H1 (cell line): ENCODE results near the gene POLR2A. TPM values are rescaled to one million over a fixed set of nuclear protein-coding genes. Genes with fewer than 3 reads are reported as not detected.

Experiments used
- CTCF ChIA-PET: fragments of 300-600 bp; sonication (Branson Sonifier 250); formaldehyde crosslinking; loops from one replicate; lab custom pipeline; 2021; ENCODE audit not compliant: partially characterized antibody; lab: Charles Lee
- POLR2A ChIA-PET: fragments of 300-600 bp; sonication (Branson Sonifier 250); formaldehyde crosslinking; loops from one replicate; lab custom pipeline; 2021; ENCODE audit warnings: inconsistent platforms; ENCODE audit not compliant: partially characterized antibody; lab: Charles Lee
- DNase-seq, 2 experiments: peaks; one replicate each; pipeline versions ENCODE4 v3.0.0 to v3.0.0-alpha.2; 2010 to 2022; ENCODE audit warnings: low spot score in 2 of 2, low read depth in 1 of 2, mixed read lengths in 1 of 2
- FAIRE-seq: peaks from 2 replicates; lab custom pipeline; 2011; peaks lifted over from hg19 to GRCh38; lab: Jason Lieb, UNC
- H2AFZ ChIP-seq: 2 replicates; pipeline ENCODE4 v1.8.1; 2012; ENCODE audit warnings: low read length, inconsistent platforms
- H2AK5ac ChIP-seq: 2 replicates; pipeline ENCODE4 v1.6.1; 2013; ENCODE audit warnings: low read depth, low read length
- H2BK120ac ChIP-seq: replicated peaks from 2 replicates; pipeline ENCODE3; 2013; ENCODE audit warnings: low read depth, low read length, inconsistent platforms
- H2BK12ac ChIP-seq: 2 replicates; pipeline ENCODE4 v1.6.1; 2013; ENCODE audit warnings: low read depth, low read length
- H2BK15ac ChIP-seq: 2 replicates; pipeline ENCODE4 v1.6.1; 2013; ENCODE audit warnings: low read length
- H2BK20ac ChIP-seq: 2 replicates; pipeline ENCODE4 v1.6.1; 2013; ENCODE audit warnings: low read length
- H2BK5ac ChIP-seq: 2 replicates; pipeline ENCODE4 v1.6.1; 2013; ENCODE audit warnings: low read depth, low read length
- H3K14ac ChIP-seq: 2 replicates; pipeline ENCODE4 v1.6.1; 2013; ENCODE audit warnings: inconsistent platforms; ENCODE audit not compliant: insufficient read length
- H3K18ac ChIP-seq: 2 replicates; pipeline ENCODE4 v1.6.1; 2013; ENCODE audit warnings: low read length; ENCODE audit errors: extremely low read depth
- H3K23ac ChIP-seq: 2 replicates; pipeline ENCODE4 v1.6.1; 2013; ENCODE audit warnings: inconsistent platforms; ENCODE audit not compliant: insufficient read length
- H3K23me2 ChIP-seq: 2 replicates; pipeline ENCODE4 v1.6.1; 2013; ENCODE audit warnings: low read depth, low read length
- H3K27ac ChIP-seq: 2 replicates; pipeline ENCODE4 v1.6.1; 2011; ENCODE audit warnings: low read depth, low read length, inconsistent platforms
- H3K27me3 ChIP-seq, 4 experiments: replicated peaks in 1 of 4; 1 replicate in 1 of 4; 2 replicates in 3 of 4; pipeline versions ENCODE4 v1.6.1 to v1.8.1; 2011 to 2013; ENCODE audit warnings: low read length in 3 of 4, mild to moderate bottlenecking in 3 of 4, inconsistent platforms in 2 of 4, mixed read lengths in 2 of 4, moderate library complexity in 1 of 4; ENCODE audit not compliant: control insufficient read depth in 3 of 4, insufficient read depth in 3 of 4; ENCODE audit errors: extremely low read depth in 1 of 4
- H3K36me3 ChIP-seq, 4 experiments: 2 replicates each; pipeline versions ENCODE4 v1.6.1 to v1.8.1; 2011 to 2013; ENCODE audit warnings: mild to moderate bottlenecking in 4 of 4, low read length in 3 of 4, moderate library complexity in 2 of 4, control low read depth in 1 of 4, inconsistent platforms in 1 of 4; ENCODE audit not compliant: insufficient read depth in 4 of 4, control insufficient read depth in 2 of 4
- H3K4ac ChIP-seq: replicated peaks from 2 replicates; pipeline ENCODE3; 2013; ENCODE audit warnings: low read length, low read depth, mixed read lengths, inconsistent platforms; ENCODE audit not compliant: insufficient read length
- H3K4me1 ChIP-seq, 4 experiments: replicated peaks in 1 of 4; 1 replicate in 1 of 4; 2 replicates in 3 of 4; pipeline versions ENCODE4 v1.6.1 to v1.8.1; 2011 to 2013; ENCODE audit warnings: low read length in 3 of 4, inconsistent platforms in 2 of 4, mixed read lengths in 1 of 4; ENCODE audit not compliant: insufficient read depth in 4 of 4, control insufficient read depth in 3 of 4
- H3K4me2 ChIP-seq, 2 experiments: 2 replicates each; pipeline versions ENCODE4 v1.6.1 to v1.8.1; 2011 to 2013; ENCODE audit warnings: low read depth in 2 of 2, low read length in 2 of 2, control low read depth in 1 of 2, inconsistent platforms in 1 of 2, mild to moderate bottlenecking in 1 of 2; ENCODE audit not compliant: insufficient read depth in 1 of 2
- H3K4me3 ChIP-seq, 4 experiments: fragments of 200-600, 300-600 bp in 1 of 4; sonication (generic), shearing (Covaris generic), sonication (Bioruptor Twin) in 1 of 4; 2 replicates each; pipeline versions ENCODE4 v1.5.1 to v1.8.1; 2011 to 2016; ENCODE audit warnings: low read length in 4 of 4, low read depth in 3 of 4, control low read depth in 2 of 4, inconsistent platforms in 2 of 4, mild to moderate bottlenecking in 2 of 4, mixed read lengths in 1 of 4, moderate library complexity in 1 of 4; ENCODE audit not compliant: insufficient read depth in 2 of 4; ENCODE audit errors: extremely low read depth in 1 of 4
- H3K56ac ChIP-seq: replicated peaks from 2 replicates; pipeline ENCODE3; 2013; ENCODE audit warnings: low read depth, mild to moderate bottlenecking, mixed read lengths, low read length, inconsistent platforms; ENCODE audit not compliant: insufficient read length
- H3K79me1 ChIP-seq: 2 replicates; pipeline ENCODE4 v1.6.1; 2013; ENCODE audit warnings: low read depth, low read length, control low read depth
- H3K79me2 ChIP-seq, 2 experiments: 2 replicates each; pipeline versions ENCODE4 v1.6.1 to v1.8.1; 2012 to 2013; ENCODE audit warnings: low read length in 2 of 2, mild to moderate bottlenecking in 2 of 2, inconsistent platforms in 1 of 2; ENCODE audit not compliant: insufficient read depth in 2 of 2, control insufficient read depth in 1 of 2
- H3K9ac ChIP-seq, 4 experiments: replicated peaks in 1 of 4; 1 replicate in 1 of 4; 2 replicates in 3 of 4; pipeline versions ENCODE4 v1.6.1 to v1.8.1; 2011 to 2013; ENCODE audit warnings: low read depth in 3 of 4, low read length in 3 of 4, control low read depth in 2 of 4, mild to moderate bottlenecking in 2 of 4, moderate library complexity in 2 of 4, inconsistent platforms in 1 of 4; ENCODE audit errors: extremely low read depth in 1 of 4
- H3K9me3 ChIP-seq, 2 experiments: 2 replicates each; pipeline versions ENCODE4 v1.6.1 to v1.8.1; 2012 to 2013; ENCODE audit warnings: mild to moderate bottlenecking in 2 of 2, moderate library complexity in 2 of 2, control low read depth in 1 of 2, inconsistent platforms in 1 of 2, low read depth in 1 of 2, low read length in 1 of 2, mixed read lengths in 1 of 2; ENCODE audit not compliant: insufficient read depth in 2 of 2
- H4K20me1 ChIP-seq, 2 experiments: replicated peaks in 1 of 2; 2 replicates each; pipeline versions ENCODE3 to v1.8.1; 2011 to 2013; ENCODE audit warnings: inconsistent platforms in 2 of 2, low read length in 2 of 2, mild to moderate bottlenecking in 1 of 2; ENCODE audit not compliant: insufficient read depth in 2 of 2, control insufficient read depth in 1 of 2
- H4K5ac ChIP-seq: 2 replicates; pipeline ENCODE4 v1.6.1; 2013; ENCODE audit warnings: low read length, low read depth, mixed read lengths, inconsistent platforms; ENCODE audit not compliant: insufficient read length
- H4K8ac ChIP-seq: 2 replicates; pipeline ENCODE4 v1.8.0; 2013; ENCODE audit warnings: mild to moderate bottlenecking, moderate library complexity, low read length, inconsistent platforms; ENCODE audit not compliant: insufficient read depth; ENCODE audit errors: extremely low read depth
- H4K91ac ChIP-seq: replicated peaks from 2 replicates; pipeline ENCODE3; 2013; ENCODE audit warnings: low read length, mixed read lengths, inconsistent platforms; ENCODE audit not compliant: insufficient read length
- POLR2AphosphoS5 ChIP-seq: IDR thresholded peaks from 2 replicates; pipeline ENCODE4 v1.6.1; 2011; ENCODE audit warnings: low read depth, low read length
- SRF ChIP-seq: IDR thresholded peaks from 2 replicates; pipeline ENCODE4 v1.6.1; 2011; ENCODE audit warnings: mild to moderate bottlenecking, low read depth, low read length, moderate library complexity
- WGBS, 2 experiments: shearing (Covaris generic) in 1 of 2; methylation state at CpG; one replicate each; pipeline versions ENCODE4 v1.1.6 to v1.1.7; 2013 to 2015; ENCODE audit warnings: low lambda C conversion rate in 2 of 2, mixed read lengths in 2 of 2, inconsistent platforms in 1 of 2, low coverage in 1 of 2, missing lambda C conversion rate in 1 of 2; ENCODE audit not compliant: insufficient replicate concordance in 2 of 2, insufficient coverage in 1 of 2, insufficient read length in 1 of 2; ENCODE audit errors: extremely low coverage in 1 of 2, missing lambda C conversion rate in 1 of 2; 5-methylcytosine and 5-hydroxymethylcytosine counted together
- polyA plus RNA-seq, 7 experiments: library from polyadenylated mRNA; depleted of rRNA in 3 of 7; stranded (reverse) in 5 of 7; unstranded in 2 of 7; fragments of >200 nt in 5 of 7; fragments of 200-250 nt in 2 of 7; gene quantifications; 1 replicate in 5 of 7; 2 replicates in 1 of 7; 4 replicates in 1 of 7; pipeline versions ENCODE4 v1.2.1 to v1.2.3, GENCODE V29; 2011 to 2013; ENCODE audit warnings: missing spikeins in 2 of 7, mixed read lengths in 2 of 7
- total RNA-seq: library from RNA; stranded (reverse); fragmentation: NEBNext Ultra II Directional; extraction: Animal tissue kit (Norgen Biotek cat#: 25700); gene quantifications from 2 replicates; pipeline ENCODE4 v1.2.1, GENCODE V29; 2021
- TF ChIP-seq, protein P1 (sequence below): IDR thresholded peaks from 2 replicates; pipeline ENCODE4 v1.6.1; 2011; ENCODE audit warnings: low read depth, mild to moderate bottlenecking, low read length; ENCODE audit not compliant: insufficient read depth

POLR2A gene
- total and polyA plus RNA-seq, 2 of the 8 experiments (the other 6 are each of a cell fraction or from before 2014, with no cell fraction given) = 26.8 to 150 TPM

DNA sequence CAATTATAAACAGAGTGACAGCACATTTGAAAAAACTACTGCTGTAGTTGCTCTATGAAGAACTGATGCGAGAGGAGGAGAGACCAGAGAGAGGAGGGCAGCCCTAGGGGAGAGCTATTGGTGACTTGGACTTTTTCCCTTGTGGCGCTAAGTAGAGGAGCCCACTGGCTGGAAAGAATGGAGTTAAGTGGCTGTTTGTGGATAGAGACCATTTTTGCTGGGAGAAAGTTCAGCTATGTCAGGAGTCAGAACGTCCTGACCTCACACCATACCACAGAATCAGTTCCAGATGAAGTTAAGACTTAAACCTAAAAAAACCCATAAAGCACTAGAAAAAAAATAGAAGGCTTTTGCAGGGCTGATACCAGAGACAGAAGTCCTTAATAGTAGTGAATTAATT lies 2.0 kb downstream of the POLR2A start:
- Histone ChIP-seq H3K79me2 (peaks cover 43 to 63% of the 10 kb centered on the region in 2 experiments), H3K4me1 (peaks cover 0 to 14% (median 7%) of the 10 kb centered on the region in 4 experiments; a peak in 6 of 7 replicates), H3K27me3 (no peaks in the 10 kb centered on the region), H3K23ac (no peak overlapping the region), H3K4me2 (peak overlapping the region; percentile 53 to 96), H3K9me3 (no peaks in the 10 kb centered on the region), H2BK12ac (no peak overlapping the region)
- CTCF ChIA-PET = interaction anchor here (0.8 to 2.9 kb wide), 7 partner anchors 17 to 103 kb away, joined by 3 to 11 read pairs (median 6); no protein-coding TSS in a partner anchor
- peak; percentile 22; the same call in 1 of the 2 replicates for TF ChIP-seq POLR2AphosphoS5
- TF ChIP-seq, protein P1, sequence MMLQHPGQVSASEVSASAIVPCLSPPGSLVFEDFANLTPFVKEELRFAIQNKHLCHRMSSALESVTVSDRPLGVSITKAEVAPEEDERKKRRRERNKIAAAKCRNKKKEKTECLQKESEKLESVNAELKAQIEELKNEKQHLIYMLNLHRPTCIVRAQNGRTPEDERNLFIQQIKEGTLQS = no peak
- no peak for TF ChIP-seq SRF
- TF ChIP-seq, all 59 proteins: peak for 1
- peaks cover 13 to 25% of the 10 kb centered on the region in 2 experiments for H4K20me1 ChIP-seq
- H3K9ac ChIP-seq = no peak overlapping the region
- no peak overlapping the region for H3K18ac ChIP-seq
- no peak overlapping the region for H2AFZ ChIP-seq
- POLR2A ChIA-PET = interaction anchor here (0.7 to 14.3 kb wide), 24 partner anchors 10 to 576 kb away, joined by 3 to 339 read pairs (median 8); partner anchors contain the start of genes CHRNB1, FGF11, NEURL4 and TMEM102
- no peak for DNase-seq
- H3K14ac ChIP-seq = no peak overlapping the region
- no peak overlapping the region for H4K8ac ChIP-seq
- H2BK120ac ChIP-seq = no peak overlapping the region
- no peak for FAIRE-seq
- H3K79me1 ChIP-seq = peaks cover 11% of the 10 kb centered on the region
- no peak overlapping the region for H3K4ac ChIP-seq
- no peak overlapping the region for H3K56ac ChIP-seq
- peaks cover 13% of the 10 kb centered on the region; the same call in 1 of the 2 replicates for H3K23me2 ChIP-seq
- H2BK5ac ChIP-seq = no peak overlapping the region
- 0 out of 8 replicates have a peak, but pooled peaks cover 0 to 6% (median 0%) of the 10 kb centered on the region in 4 experiments for H3K36me3 ChIP-seq
- no peak overlapping the region for H2BK15ac ChIP-seq
- 87% methylated on average over 3 of the region's 3 CpGs; no CpG with 5 or more reads in 1 of the 2 experiments for WGBS, 2 experiments
- no peak overlapping the region for H4K5ac ChIP-seq
- H3K4me3 ChIP-seq = peak overlapping the region; percentile 10 to 85 (median 48); a peak in 5 of 8 replicates
- H2AK5ac ChIP-seq = no peak overlapping the region
- no peak overlapping the region for H4K91ac ChIP-seq
- H2BK20ac ChIP-seq = no peak overlapping the region
- no peak overlapping the region for H3K27ac ChIP-seq
